Hematopoietic multipotent progenitor cell treated with erythropoietin and hydrocortisone succinate and interleukin-3 and kit ligand, for 6 days (in vitro differentiated cells): ENCODE data around the gene TET3.

ENCODE experiments used
- DNase-seq: peaks from one replicate; pipeline ENCODE4 v3.0.0-alpha.2; 2015

The TET3 gene

GRCh38 chr2:73965053-73965452, 19.7 kb upstream of the TET3 start:
- no peak for DNase-seq

GRCh38 chr2:73968357-73968937, 16.3 kb upstream of the TET3 start:
- no peak for DNase-seq

GRCh38 chr2:73969356-73969755, 15.4 kb upstream of the TET3 start:
- DNase-seq = no peak

- DNase-seq = no peak
These were observed 14.4 kb upstream of the TET3 start for GRCh38 chr2:73970141-73970803.

- DNase-seq = peak; percentile 96
These were observed 13.7 kb upstream of the TET3 start for GRCh38 chr2:73970850-73971471.

GRCh38 chr2:73971722-73972121, 13.0 kb upstream of the TET3 start:
- DNase-seq = no peak

- peak; percentile 38 for DNase-seq
These were observed 11.9 kb upstream of the TET3 start for GRCh38 chr2:73972846-73973245.

GRCh38 chr2:73975731-73976130, 9.0 kb upstream of the TET3 start:
- no peak for DNase-seq

- no peak for DNase-seq
These were observed 7.9 kb upstream of the TET3 start for GRCh38 chr2:73976803-73977202.

- no peak for DNase-seq
These were observed 7.2 kb upstream of the TET3 start for GRCh38 chr2:73977466-73977865.

- DNase-seq = no peak
These were observed 5.7 kb upstream of the TET3 start for GRCh38 chr2:73979021-73979420.

- DNase-seq = no peak
These were observed 5.0 kb upstream of the TET3 start for GRCh38 chr2:73979686-73980085.

- peak; percentile 23 for DNase-seq
These were observed 4.1 kb upstream of the TET3 start for GRCh38 chr2:73980566-73980965.

GRCh38 chr2:73981081-73982001, 3.4 kb upstream of the TET3 start:
- peak; percentile 87 for DNase-seq

GRCh38 chr2:73982140-73982617, 2.5 kb upstream of the TET3 start:
- no peak for DNase-seq

GRCh38 chr2:73983322-73984202, 1.1 kb upstream of the TET3 start:
- peak; percentile 68 for DNase-seq

- DNase-seq = peak; percentile 62
These were observed 205 bp downstream of the TET3 start for GRCh38 chr2:73984922-73985307.

- peak; percentile 55 for DNase-seq
These were observed 786 bp downstream of the TET3 start for GRCh38 chr2:73985308-73986084.

- DNase-seq = no peak
These were observed 1.5 kb downstream of the TET3 start for GRCh38 chr2:73986085-73986681.

- peak; percentile 79 for DNase-seq
These were observed 2.6 kb downstream of the TET3 start for GRCh38 chr2:73987109-73987947.
